ENCODE data around the gene DUSP1. TPM values are rescaled to one million over a fixed set of nuclear protein-coding genes. Genes with fewer than 3 reads are reported as not detected.

DUSP1 gene
- total and polyA plus RNA-seq, 7 donors, result 81.8 to 287 (median 141) TPM

DNA sequence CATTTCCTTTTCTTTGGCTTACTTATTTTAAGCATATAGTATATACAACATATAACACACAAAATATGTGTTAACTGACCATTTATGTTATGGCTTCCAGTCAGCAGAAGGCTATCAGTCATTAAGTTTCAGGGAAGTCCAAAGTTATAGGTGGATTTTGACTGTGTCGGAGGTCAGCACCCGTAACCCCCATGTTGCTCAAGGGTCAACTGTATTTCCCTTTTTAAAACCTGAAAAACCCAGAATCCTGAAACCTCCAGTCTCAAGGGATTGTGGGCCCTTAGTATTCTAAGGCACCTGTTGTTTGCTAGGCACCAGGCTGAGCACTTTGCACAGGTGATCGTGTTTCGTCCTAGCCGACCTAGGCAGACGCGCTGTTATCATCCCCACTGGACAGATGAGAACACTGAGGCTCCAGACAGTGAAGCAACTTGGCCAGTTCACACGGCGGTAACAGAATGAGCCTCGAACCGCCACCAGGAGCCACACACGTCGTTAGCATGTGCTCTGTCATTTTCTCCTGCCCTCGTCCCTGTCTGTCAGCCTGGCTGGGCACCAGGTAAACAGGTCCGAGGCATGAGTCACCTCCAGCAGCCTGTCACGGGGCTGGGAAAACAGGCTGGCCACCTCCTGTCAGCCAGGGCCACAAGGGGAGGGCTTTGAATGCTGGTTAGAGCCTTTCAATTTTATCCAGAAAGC lies 39.9 kb downstream of the DUSP1 start:
- intact Hi-C loops (cut with DNase I), result no loop called here
- Histone ChIP-seq H3K27me3 (ENCODE audit: insufficient read depth in 3 of 3, low read length in 2 of 3) (no peaks in the 10 kb centered on the region), H3K36me3 (ENCODE audit: insufficient read depth in 1 of 2, low read depth in 1 of 2) (no peaks in the 10 kb centered on the region), H3K4me1 (peaks cover 13% of the 10 kb centered on the region), H3K4me3 (no peak overlapping the region), H3K9me3 (no peaks in the 10 kb centered on the region), H3K27ac (no peak overlapping the region)
- ATAC-seq (peak; percentile 28 to 47 (median 32)), DNase-seq (no peak)
- 74 to 91% (median 80%) methylated on average over 16 of the region's 16 CpGs for WGBS, 3 donors
- no peak for TF ChIP-seq CTCF (IDR thresholded peaks at IDR 0.05)

DNA sequence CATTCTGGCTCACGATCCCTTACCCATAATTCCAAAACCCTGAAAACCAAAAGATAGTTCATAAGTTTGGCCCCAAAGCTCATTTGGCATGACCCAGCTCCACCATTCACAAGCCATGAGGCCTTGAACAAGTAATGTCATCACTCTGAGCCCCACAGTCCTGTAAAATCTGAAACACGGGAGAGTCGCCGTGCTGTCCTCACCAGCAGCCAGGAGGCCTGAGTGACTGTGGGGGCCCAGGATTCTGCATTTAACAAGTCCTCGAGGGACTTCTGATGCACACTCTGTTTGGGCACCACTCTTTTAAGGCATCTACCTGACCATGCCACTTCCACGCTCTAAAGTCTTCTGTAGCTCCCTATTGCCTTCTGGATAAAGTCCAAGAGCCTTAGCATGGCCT lies 40.8 kb downstream of the DUSP1 start:
- Histone ChIP-seq H3K9me3 (no peaks in the 10 kb centered on the region), H3K27ac (no peak overlapping the region), H3K4me1 (peaks cover 13% of the 10 kb centered on the region), H3K36me3 (ENCODE audit: insufficient read depth in 1 of 2, low read depth in 1 of 2) (no peaks in the 10 kb centered on the region), H3K4me3 (no peak overlapping the region), H3K27me3 (ENCODE audit: insufficient read depth in 3 of 3, low read length in 2 of 3) (no peaks in the 10 kb centered on the region)
- intact Hi-C loops (cut with DNase I), result no loop called here
- no peak for TF ChIP-seq CTCF (IDR thresholded peaks at IDR 0.05)
- 95 to 98% (median 97%) methylated on average over 6 of the region's 6 CpGs for WGBS, 3 donors
- ATAC-seq (no peak), DNase-seq (no peak)

- intact Hi-C loops (cut with DNase I), result no loop called here
- Histone ChIP-seq H3K9me3 (no peaks in the 10 kb centered on the region), H3K27me3 (ENCODE audit: insufficient read depth in 3 of 3, low read length in 2 of 3) (no peaks in the 10 kb centered on the region), H3K4me3 (no peak overlapping the region), H3K4me1 (peaks cover 13% of the 10 kb centered on the region), H3K36me3 (ENCODE audit: insufficient read depth in 1 of 2, low read depth in 1 of 2) (no peaks in the 10 kb centered on the region), H3K27ac (no peak overlapping the region)
- DNase-seq (no peak), ATAC-seq (no peak)
- no peak for TF ChIP-seq CTCF (IDR thresholded peaks at IDR 0.05)
- WGBS, 3 donors, result 91 to 93% (median 91%) methylated on average over 13 of the region's 13 CpGs
Measured at GRCh38 chr5:172729588-172729987, 41.4 kb downstream of the DUSP1 start.

DNA sequence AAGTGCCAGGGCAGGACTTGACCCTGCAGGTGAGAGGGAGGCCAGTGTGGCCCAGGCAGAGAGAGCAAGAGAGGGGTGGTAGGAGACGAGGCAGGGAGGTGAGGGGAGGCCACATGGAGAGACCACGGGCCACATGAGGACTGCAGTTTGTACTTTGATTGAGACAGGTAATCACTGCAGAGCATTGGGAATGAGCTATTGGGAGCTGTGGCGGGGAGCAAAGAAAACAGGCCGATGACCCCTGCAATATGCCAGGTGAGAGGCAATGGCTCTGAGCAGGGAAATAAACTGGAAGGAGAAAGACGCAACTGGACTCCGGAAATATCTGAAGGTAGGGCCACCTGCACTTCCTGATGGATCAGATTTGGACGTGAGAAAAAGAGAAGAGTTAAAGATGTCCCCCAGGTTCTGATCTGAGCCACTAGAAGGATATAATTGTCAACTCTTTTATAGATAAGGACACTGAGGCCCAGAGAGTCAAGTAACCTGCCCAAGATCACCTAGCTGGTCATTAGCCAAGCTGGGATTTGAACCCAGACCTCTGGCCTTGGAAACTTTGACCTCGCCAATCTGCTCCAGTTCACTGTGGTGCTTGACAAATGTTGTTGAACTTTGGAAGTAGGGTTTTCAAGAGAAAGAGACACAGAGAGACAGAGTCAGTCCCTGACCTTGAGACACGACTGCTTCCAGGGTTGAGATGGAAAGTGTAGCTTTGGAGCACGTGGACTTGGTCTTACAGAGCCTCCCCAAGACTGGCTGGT lies 42.3 kb downstream of the DUSP1 start:
- Histone ChIP-seq H3K4me3 (no peak overlapping the region), H3K4me1 (peaks cover 8% of the 10 kb centered on the region), H3K27ac (no peak overlapping the region), H3K36me3 (ENCODE audit: insufficient read depth in 1 of 2, low read depth in 1 of 2) (no peaks in the 10 kb centered on the region), H3K27me3 (ENCODE audit: insufficient read depth in 3 of 3, low read length in 2 of 3) (no peaks in the 10 kb centered on the region), H3K9me3 (no peaks in the 10 kb centered on the region)
- no peak for ATAC-seq
- WGBS, 3 donors, result 87 to 92% (median 89%) methylated on average over 10 of the region's 10 CpGs
- no peak for TF ChIP-seq CTCF (IDR thresholded peaks at IDR 0.05)
- DNase-seq, result no peak
- intact Hi-C loops (cut with DNase I), result no loop called here
